GM12878 (cell line): Measurements from ENCODE around the gene SLC2A5. TPM values are rescaled to one million over a fixed set of nuclear protein-coding genes. Genes with fewer than 3 reads are reported as not detected.

Source experiments
- ATAC-seq: fragments of 200-7000 bp; cut with Tn5 transposase; 3 replicates; pipeline ENCODE4 v1.9.1; 2020; ENCODE audit warnings: mild to moderate bottlenecking, moderate library complexity
- BruUV-seq: library from RNA; stranded (reverse); fragments of 400-500 nt; replicated peaks from 2 replicates; lab custom pipeline; 2021; lab: Mats Ljungman, UMichigan
- CTCF ChIA-PET: fragments of 300-600 bp; sonication (Branson Sonifier 250); formaldehyde crosslinking; extraction: SDS; loops from one replicate; lab custom pipeline; 2021; ENCODE audit warnings: inconsistent platforms; lab: Yijun Ruan, JAX
- POLR2A ChIA-PET: fragments of 350-600 bp; formaldehyde crosslinking; extraction: SDS; loops from one replicate; lab custom pipeline; 2021; ENCODE audit warnings: inconsistent platforms; lab: Charles Lee
- RAD21 ChIA-PET: fragments of 300-600 bp; sonication (Branson Sonifier 250); formaldehyde crosslinking; loops from one replicate; lab custom pipeline; 2023; ENCODE audit warnings: antibody characterized with exemption; ENCODE audit not compliant: unreplicated experiment; lab: Charles Lee
- SMC1A ChIA-PET: fragments of 300-600 bp; sonication (Branson Sonifier 250); formaldehyde crosslinking; loops from one replicate; lab custom pipeline; 2023; ENCODE audit not compliant: unreplicated experiment, uncharacterized antibody; lab: Charles Lee
- DNase-seq: peaks from one replicate; pipeline ENCODE4 v3.0.0-alpha.2; 2011; ENCODE audit warnings: low read depth, low spot score
- FAIRE-seq: peaks from 3 replicates; lab custom pipeline; 2011; peaks lifted over from hg19 to GRCh38; lab: Jason Lieb, UNC
- H2AFZ ChIP-seq: 2 replicates; pipeline ENCODE4 v1.6.0; 2011; ENCODE audit warnings: low read depth, low read length, control low read depth; ENCODE audit not compliant: control insufficient read depth
- H3K27ac ChIP-seq: 2 replicates; pipeline ENCODE4 v1.5.1; 2011; ENCODE audit warnings: control low read depth; ENCODE audit not compliant: control insufficient read depth, insufficient read depth
- H3K27me3 ChIP-seq, 2 experiments: replicated peaks in 1 of 2; 2 replicates each; pipeline versions ENCODE4 v1.6.0 to v1.6.1; 2011; ENCODE audit warnings: low read length in 1 of 2; ENCODE audit not compliant: control insufficient read depth in 2 of 2, insufficient read depth in 2 of 2
- H3K36me3 ChIP-seq, 2 experiments: 2 replicates each; pipeline ENCODE4 v1.5.1; 2011; ENCODE audit warnings: low read length in 1 of 2; ENCODE audit not compliant: control insufficient read depth in 2 of 2, insufficient read depth in 2 of 2
- H3K4me1 ChIP-seq: 2 replicates; pipeline ENCODE4 v1.6.1; 2011; ENCODE audit warnings: mild to moderate bottlenecking, low read length, moderate library complexity, mixed read lengths; ENCODE audit not compliant: control insufficient read depth, insufficient read depth
- H3K4me2 ChIP-seq: 2 replicates; pipeline ENCODE4 v1.6.0; 2011; ENCODE audit warnings: control low read depth; ENCODE audit not compliant: control insufficient read depth, insufficient read depth
- H3K4me3 ChIP-seq: fragments of 200-600 bp; sonication (generic); 2 replicates; pipeline ENCODE4 v1.5.1; 2016
- H3K79me2 ChIP-seq: 2 replicates; pipeline ENCODE4 v1.6.0; 2011; ENCODE audit warnings: low read length; ENCODE audit not compliant: control insufficient read depth, insufficient read depth
- H3K9ac ChIP-seq: 2 replicates; pipeline ENCODE4 v1.8.0; 2011; ENCODE audit warnings: low read length, control low read depth, mixed read lengths; ENCODE audit not compliant: control insufficient read depth, insufficient read depth
- H3K9me3 ChIP-seq: replicated peaks from 3 replicates; pipeline ENCODE4 v1.5.1; 2011; ENCODE audit warnings: mild to moderate bottlenecking, low read length; ENCODE audit not compliant: control insufficient read depth, insufficient read depth
- H4K20me1 ChIP-seq: 2 replicates; pipeline ENCODE4 v1.6.0; 2011; ENCODE audit not compliant: control insufficient read depth, insufficient read depth
- BHLHE40 ChIP-seq, 2 experiments: fragments of 450-650 bp in 1 of 2; IDR thresholded peaks; 2 replicates each; pipeline ENCODE4 v1.6.1; 2011 to 2017; ENCODE audit warnings: low read depth in 2 of 2, borderline replicate concordance in 1 of 2, improper control_type of control experiment in 1 of 2, low read length in 1 of 2, mild to moderate bottlenecking in 1 of 2
- CREB1 ChIP-seq: IDR thresholded peaks from 2 replicates; pipeline ENCODE4 v1.6.1; 2012; ENCODE audit warnings: low read depth, mild to moderate bottlenecking, inconsistent platforms
- KLF5 ChIP-seq: fragments of 450-650 bp; IDR thresholded peaks from 2 replicates; pipeline ENCODE4 v1.6.1; 2014; ENCODE audit warnings: mild to moderate bottlenecking; ENCODE audit not compliant: partially characterized antibody
- MYB ChIP-seq: fragments of 150-350 bp; IDR thresholded peaks from 2 replicates; pipeline ENCODE4 v1.6.1; 2014; ENCODE audit warnings: mild to moderate bottlenecking, low read depth, low read length, borderline replicate concordance
- NFYA ChIP-seq: IDR thresholded peaks from 2 replicates; pipeline ENCODE4 v1.6.1; 2011; ENCODE audit warnings: low read depth, mild to moderate bottlenecking, low read length, improper control_type of control experiment, borderline replicate concordance
- POLR2A ChIP-seq: IDR thresholded peaks from 2 replicates; pipeline ENCODE4 v1.6.1; 2011; ENCODE audit warnings: low read depth, mild to moderate bottlenecking, low read length
- SMAD1 ChIP-seq: fragments of 450-650 bp; IDR thresholded peaks from 2 replicates; pipeline ENCODE4 v1.6.1; 2018; ENCODE audit warnings: mild to moderate bottlenecking, low read depth; ENCODE audit not compliant: partially characterized antibody
- STAT1 ChIP-seq: fragments of 450-650 bp; conservative IDR thresholded peaks from 2 replicates; pipeline ENCODE4 v1.6.1; 2014; ENCODE audit warnings: antibody characterized with exemption, mild to moderate bottlenecking
- SUPT20H ChIP-seq: IDR thresholded peaks from 2 replicates; pipeline ENCODE4 v1.6.1; 2011; ENCODE audit warnings: low read depth, mild to moderate bottlenecking, low read length, moderate library complexity, borderline replicate concordance; ENCODE audit not compliant: control insufficient read depth
- WGBS: methylation state at CpG from one replicate; pipeline ENCODE4 v1.1.6; 2016; ENCODE audit warnings: low lambda C conversion rate; ENCODE audit not compliant: insufficient replicate concordance, insufficient coverage; ENCODE audit errors: missing lambda C conversion rate; 5-methylcytosine and 5-hydroxymethylcytosine counted together
- in situ Hi-C: fragments of 300-500 bp; cut with MboI; formaldehyde crosslinking; loops from 9 replicates; pipeline ENCODE4 v1.14.3; 2018; ENCODE audit warnings: mixed read lengths
- intact Hi-C: fragments of 100-400 bp; cut with micrococcal nuclease; formaldehyde crosslinking; loops from one replicate; pipeline ENCODE4 v1.14.2; 2022; ENCODE audit not compliant: unreplicated experiment
- polyA plus RNA-seq, 11 experiments: library from polyadenylated mRNA; depleted of rRNA in 4 of 11; unstranded in 6 of 11; stranded (reverse) in 5 of 11; fragments of >200 nt; fragmentation: Nextera tagmentation in 4 of 11; fragmentation: Illumina TruSeq in 1 of 11; extraction: Ambion mirVana in 4 of 11; extraction: Trizol in 1 of 11; gene quantifications; 1 replicate in 1 of 11; 2 replicates in 10 of 11; pipeline versions ENCODE4 v1.2.1 to v1.2.3, GENCODE V29; 2011 to 2016; ENCODE audit warnings: inconsistent platforms in 2 of 11, missing spikeins in 2 of 11, low read depth in 1 of 11
- total RNA-seq, 4 experiments: library from RNA; depleted of rRNA in 3 of 4; stranded (reverse); fragments of >200 nt in 3 of 4; fragmentation: Illumina TruSeq in 1 of 4; extraction: Trizol in 1 of 4; gene quantifications; 2 replicates each; pipeline versions ENCODE4 v1.2.1 to v1.2.3, GENCODE V29; 2013 to 2021
- TF ChIP-seq, protein P1 (sequence below): fragments of 150-350 bp; IDR thresholded peaks from 2 replicates; pipeline ENCODE4 v1.6.1; 2014; ENCODE audit warnings: mild to moderate bottlenecking, low read depth, low read length
- TF ChIP-seq, protein P2 (sequence below): IDR thresholded peaks from 2 replicates; pipeline ENCODE4 v1.6.1; 2012; ENCODE audit warnings: mild to moderate bottlenecking, low read depth, low read length
- TF ChIP-seq, protein P3 (sequence below): fragments of 450-650 bp; IDR thresholded peaks from 2 replicates; pipeline ENCODE4 v1.6.1; 2016; ENCODE audit warnings: mild to moderate bottlenecking
- TF ChIP-seq, protein P4 (sequence below): IDR thresholded peaks from 2 replicates; pipeline ENCODE4 v1.6.1; 2011; ENCODE audit warnings: low read depth, low read length, improper control_type of control experiment, borderline replicate concordance

SLC2A5 gene
- total and polyA plus RNA-seq, 10 of the 15 experiments (the other 5 are each of a cell fraction or from before 2014, with no cell fraction given): 4.5 to 76.6 (median 23.9) TPM

DNA sequence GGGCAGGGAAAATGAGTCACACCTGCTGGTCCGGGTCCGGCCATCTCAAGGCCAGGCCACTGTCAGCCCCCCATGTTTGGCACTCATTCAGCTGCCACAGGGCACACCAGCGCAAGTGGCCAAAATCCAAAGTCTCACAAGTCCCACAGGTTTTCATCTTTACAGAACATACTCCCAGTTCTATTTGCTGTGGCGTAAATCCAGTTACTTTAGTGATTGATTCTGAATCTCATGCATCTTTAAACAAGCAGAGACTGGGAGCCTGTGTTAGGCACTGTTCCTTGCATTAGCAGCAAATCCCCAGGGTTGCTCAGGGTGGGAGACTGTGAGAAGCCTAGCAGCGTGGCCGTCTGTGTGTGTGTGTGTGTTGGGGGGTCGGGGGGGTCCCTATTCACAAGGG, 1.1 kb upstream of the SLC2A5 start:
- ATAC-seq (no peak), DNase-seq (no peak), FAIRE-seq (no peak)
- ChIA-PET POLR2A (interaction anchor here (0.6 to 1.3 kb wide), 6 partner anchors 9 to 973 kb away, joined by 3 to 10 read pairs (median 5); no protein-coding TSS in a partner anchor), RAD21 (interaction anchor here (0.6 to 1.4 kb wide), 6 partner anchors 8 to 67 kb away, joined by 3 to 5 read pairs (median 3); no protein-coding TSS in a partner anchor), SMC1A (interaction anchor here (0.6 to 2.3 kb wide), 4 partner anchors 8 to 31 kb away, joined by 3 to 11 read pairs (median 5); no protein-coding TSS in a partner anchor), CTCF (interaction anchor here (0.6 to 2.9 kb wide), 4 partner anchors 11 to 335 kb away, joined by 3 to 13 read pairs (median 5); no protein-coding TSS in a partner anchor)
- peak overlapping the region; percentile 87; the same call in 1 of the 2 replicates for H3K9ac ChIP-seq
- H3K36me3 ChIP-seq: peaks cover 0 to 3% of the 10 kb centered on the region in 2 experiments; a peak in 1 of 4 replicates
- H2AFZ ChIP-seq: no peak overlapping the region
- H3K27ac ChIP-seq: peak overlapping the region; percentile 93
- H3K27me3 ChIP-seq: no peaks in the 10 kb centered on the region
- peaks cover 33% of the 10 kb centered on the region for H3K79me2 ChIP-seq
- H4K20me1 ChIP-seq: no peaks in the 10 kb centered on the region
- no peaks in the 10 kb centered on the region for H3K9me3 ChIP-seq
- no peak overlapping the region for H3K4me2 ChIP-seq
- H3K4me1 ChIP-seq: peaks cover 31% of the 10 kb centered on the region
- intact Hi-C loops (no loop called here), in situ Hi-C loops (no loop called here)
- WGBS: 57% methylated on average over 7 of the region's 7 CpGs
- BruUV-seq: no TSS peak
- H3K4me3 ChIP-seq: no peak overlapping the region
- TF ChIP-seq POLR2A (no peak), STAT1 (no peak), MYB (no peak), SMAD1 (no peak), BHLHE40 (IDR thresholded peaks at IDR 0.05; ENCODE audit: borderline replicate concordance in 1 of 2, low read depth in 2 of 2, low read length in 1 of 2) (no peak), SUPT20H (no peak), KLF5 (no peak), NFYA (no peak), CREB1 (no peak)
- TF ChIP-seq, protein P1, sequence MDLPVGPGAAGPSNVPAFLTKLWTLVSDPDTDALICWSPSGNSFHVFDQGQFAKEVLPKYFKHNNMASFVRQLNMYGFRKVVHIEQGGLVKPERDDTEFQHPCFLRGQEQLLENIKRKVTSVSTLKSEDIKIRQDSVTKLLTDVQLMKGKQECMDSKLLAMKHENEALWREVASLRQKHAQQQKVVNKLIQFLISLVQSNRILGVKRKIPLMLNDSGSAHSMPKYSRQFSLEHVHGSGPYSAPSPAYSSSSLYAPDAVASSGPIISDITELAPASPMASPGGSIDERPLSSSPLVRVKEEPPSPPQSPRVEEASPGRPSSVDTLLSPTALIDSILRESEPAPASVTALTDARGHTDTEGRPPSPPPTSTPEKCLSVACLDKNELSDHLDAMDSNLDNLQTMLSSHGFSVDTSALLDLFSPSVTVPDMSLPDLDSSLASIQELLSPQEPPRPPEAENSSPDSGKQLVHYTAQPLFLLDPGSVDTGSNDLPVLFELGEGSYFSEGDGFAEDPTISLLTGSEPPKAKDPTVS: no peak
- TF ChIP-seq, protein P2, sequence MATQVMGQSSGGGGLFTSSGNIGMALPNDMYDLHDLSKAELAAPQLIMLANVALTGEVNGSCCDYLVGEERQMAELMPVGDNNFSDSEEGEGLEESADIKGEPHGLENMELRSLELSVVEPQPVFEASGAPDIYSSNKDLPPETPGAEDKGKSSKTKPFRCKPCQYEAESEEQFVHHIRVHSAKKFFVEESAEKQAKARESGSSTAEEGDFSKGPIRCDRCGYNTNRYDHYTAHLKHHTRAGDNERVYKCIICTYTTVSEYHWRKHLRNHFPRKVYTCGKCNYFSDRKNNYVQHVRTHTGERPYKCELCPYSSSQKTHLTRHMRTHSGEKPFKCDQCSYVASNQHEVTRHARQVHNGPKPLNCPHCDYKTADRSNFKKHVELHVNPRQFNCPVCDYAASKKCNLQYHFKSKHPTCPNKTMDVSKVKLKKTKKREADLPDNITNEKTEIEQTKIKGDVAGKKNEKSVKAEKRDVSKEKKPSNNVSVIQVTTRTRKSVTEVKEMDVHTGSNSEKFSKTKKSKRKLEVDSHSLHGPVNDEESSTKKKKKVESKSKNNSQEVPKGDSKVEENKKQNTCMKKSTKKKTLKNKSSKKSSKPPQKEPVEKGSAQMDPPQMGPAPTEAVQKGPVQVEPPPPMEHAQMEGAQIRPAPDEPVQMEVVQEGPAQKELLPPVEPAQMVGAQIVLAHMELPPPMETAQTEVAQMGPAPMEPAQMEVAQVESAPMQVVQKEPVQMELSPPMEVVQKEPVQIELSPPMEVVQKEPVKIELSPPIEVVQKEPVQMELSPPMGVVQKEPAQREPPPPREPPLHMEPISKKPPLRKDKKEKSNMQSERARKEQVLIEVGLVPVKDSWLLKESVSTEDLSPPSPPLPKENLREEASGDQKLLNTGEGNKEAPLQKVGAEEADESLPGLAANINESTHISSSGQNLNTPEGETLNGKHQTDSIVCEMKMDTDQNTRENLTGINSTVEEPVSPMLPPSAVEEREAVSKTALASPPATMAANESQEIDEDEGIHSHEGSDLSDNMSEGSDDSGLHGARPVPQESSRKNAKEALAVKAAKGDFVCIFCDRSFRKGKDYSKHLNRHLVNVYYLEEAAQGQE: no peak
- TF ChIP-seq, protein P3, sequence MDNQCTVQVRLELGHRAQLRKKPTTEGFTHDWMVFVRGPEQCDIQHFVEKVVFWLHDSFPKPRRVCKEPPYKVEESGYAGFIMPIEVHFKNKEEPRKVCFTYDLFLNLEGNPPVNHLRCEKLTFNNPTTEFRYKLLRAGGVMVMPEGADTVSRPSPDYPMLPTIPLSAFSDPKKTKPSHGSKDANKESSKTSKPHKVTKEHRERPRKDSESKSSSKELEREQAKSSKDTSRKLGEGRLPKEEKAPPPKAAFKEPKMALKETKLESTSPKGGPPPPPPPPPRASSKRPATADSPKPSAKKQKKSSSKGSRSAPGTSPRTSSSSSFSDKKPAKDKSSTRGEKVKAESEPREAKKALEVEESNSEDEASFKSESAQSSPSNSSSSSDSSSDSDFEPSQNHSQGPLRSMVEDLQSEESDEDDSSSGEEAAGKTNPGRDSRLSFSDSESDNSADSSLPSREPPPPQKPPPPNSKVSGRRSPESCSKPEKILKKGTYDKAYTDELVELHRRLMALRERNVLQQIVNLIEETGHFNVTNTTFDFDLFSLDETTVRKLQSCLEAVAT: no peak
- TF ChIP-seq, protein P4, sequence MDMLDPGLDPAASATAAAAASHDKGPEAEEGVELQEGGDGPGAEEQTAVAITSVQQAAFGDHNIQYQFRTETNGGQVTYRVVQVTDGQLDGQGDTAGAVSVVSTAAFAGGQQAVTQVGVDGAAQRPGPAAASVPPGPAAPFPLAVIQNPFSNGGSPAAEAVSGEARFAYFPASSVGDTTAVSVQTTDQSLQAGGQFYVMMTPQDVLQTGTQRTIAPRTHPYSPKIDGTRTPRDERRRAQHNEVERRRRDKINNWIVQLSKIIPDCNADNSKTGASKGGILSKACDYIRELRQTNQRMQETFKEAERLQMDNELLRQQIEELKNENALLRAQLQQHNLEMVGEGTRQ: no peak
